Calu3 (cell line): ENCODE data around the gene RTL10. TPM values are rescaled to one million over a fixed set of nuclear protein-coding genes. Genes with fewer than 3 reads are reported as not detected.

Experiments
- BruUV-seq: library from RNA; stranded (reverse); fragments of 400-500 nt; replicated peaks from 2 replicates; lab custom pipeline; 2021; lab: Mats Ljungman, UMichigan
- CTCF ChIA-PET: fragments of 300-600 bp; sonication (Branson Sonifier 250); formaldehyde crosslinking; loops from one replicate; lab custom pipeline; 2022; ENCODE audit warnings: antibody characterized with exemption; lab: Charles Lee
- DNase-seq: peaks from one replicate; pipeline ENCODE4 v3.0.0; 2022
- H3K27ac Mint-ChIP-seq: one replicate; pipeline ENCODE4 v1.8.0; 2022; ENCODE audit warnings: mixed read lengths; ENCODE audit not compliant: unreplicated experiment
- H3K27me3 Mint-ChIP-seq: one replicate; pipeline ENCODE4 v1.8.0; 2022; ENCODE audit warnings: mixed read lengths; ENCODE audit not compliant: unreplicated experiment
- H3K36me3 Mint-ChIP-seq: one replicate; pipeline ENCODE4 v1.8.0; 2022; ENCODE audit warnings: mild to moderate bottlenecking, moderate library complexity, mixed read lengths; ENCODE audit not compliant: insufficient read depth, unreplicated experiment
- H3K4me1 Mint-ChIP-seq: one replicate; pipeline ENCODE4 v1.8.0; 2022; ENCODE audit warnings: mild to moderate bottlenecking, low read depth, mixed read lengths; ENCODE audit not compliant: unreplicated experiment
- H3K4me3 Mint-ChIP-seq: one replicate; pipeline ENCODE4 v1.8.0; 2022; ENCODE audit warnings: mild to moderate bottlenecking, low read depth, moderate library complexity, mixed read lengths; ENCODE audit not compliant: unreplicated experiment
- H3K9me3 Mint-ChIP-seq: one replicate; pipeline ENCODE4 v1.8.0; 2022; ENCODE audit warnings: low read depth, mixed read lengths; ENCODE audit not compliant: unreplicated experiment
- intact Hi-C: fragments of 100-400 bp; cut with micrococcal nuclease; formaldehyde crosslinking; loops from one replicate; pipeline ENCODE4 v1.10.0; 2022; ENCODE audit not compliant: unreplicated experiment
- total RNA-seq: library from RNA; stranded (reverse); gene quantifications from 2 replicates; pipeline ENCODE4 v1.2.3, GENCODE V29; 2022
- TF ChIP-seq, protein P1 (sequence below): fragments of 200-600 bp; IDR thresholded peaks from one replicate; pipeline ENCODE4 v1.8.0; 2022; ENCODE audit warnings: antibody characterized with exemption; ENCODE audit not compliant: unreplicated experiment

Gene RTL10
- total RNA-seq, 1 experiment from 2014 or later = 26.2 TPM

DNA sequence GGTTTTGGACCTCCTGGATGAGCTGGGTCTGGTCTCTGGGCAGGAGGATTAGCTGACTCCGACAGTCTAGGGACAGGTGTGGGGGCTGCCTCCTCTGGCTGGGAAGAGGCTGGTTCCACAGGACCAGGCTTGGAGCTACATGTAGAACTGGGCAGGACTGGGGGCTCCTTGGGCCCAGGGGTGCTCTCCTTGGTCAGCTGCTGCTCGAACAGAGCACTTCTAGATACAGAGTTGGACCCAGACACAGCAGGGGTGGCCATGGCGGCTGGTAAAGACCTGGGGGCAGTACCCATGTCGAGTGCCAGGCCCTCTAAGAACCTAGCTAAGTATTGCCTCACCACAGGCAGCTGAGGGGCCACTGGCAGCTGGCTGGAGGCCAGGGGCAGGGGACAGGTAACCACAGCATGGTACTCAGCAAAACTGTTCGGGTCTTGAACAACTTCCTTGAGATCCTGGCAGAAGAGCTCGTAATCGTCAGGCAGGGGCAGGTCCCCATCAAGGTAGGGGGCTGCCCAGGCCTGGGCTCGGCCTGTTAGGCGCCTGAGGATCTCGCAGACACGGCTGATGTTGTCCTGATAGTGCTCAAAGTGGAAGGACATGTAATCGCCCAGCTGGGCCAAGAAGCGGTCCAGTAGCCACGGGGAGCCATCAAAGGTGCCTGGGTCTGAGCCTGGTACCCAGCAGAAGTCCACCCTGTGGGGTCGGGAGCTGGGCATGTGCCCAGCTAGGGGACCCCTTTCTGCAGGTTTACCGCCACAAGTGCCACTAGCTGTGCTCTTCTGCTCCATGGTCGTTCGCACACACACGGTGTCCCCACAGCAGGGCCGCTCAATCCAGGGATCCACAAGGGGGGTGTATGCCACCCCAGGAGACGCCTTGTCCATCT lies 3.1 kb downstream of the RTL10 start:
- H3K27me3 Mint-ChIP-seq = no peaks in the 10 kb centered on the region
- H3K4me3 Mint-ChIP-seq = no peak overlapping the region
- intact Hi-C loops = no loop called here
- TF ChIP-seq, protein P1, sequence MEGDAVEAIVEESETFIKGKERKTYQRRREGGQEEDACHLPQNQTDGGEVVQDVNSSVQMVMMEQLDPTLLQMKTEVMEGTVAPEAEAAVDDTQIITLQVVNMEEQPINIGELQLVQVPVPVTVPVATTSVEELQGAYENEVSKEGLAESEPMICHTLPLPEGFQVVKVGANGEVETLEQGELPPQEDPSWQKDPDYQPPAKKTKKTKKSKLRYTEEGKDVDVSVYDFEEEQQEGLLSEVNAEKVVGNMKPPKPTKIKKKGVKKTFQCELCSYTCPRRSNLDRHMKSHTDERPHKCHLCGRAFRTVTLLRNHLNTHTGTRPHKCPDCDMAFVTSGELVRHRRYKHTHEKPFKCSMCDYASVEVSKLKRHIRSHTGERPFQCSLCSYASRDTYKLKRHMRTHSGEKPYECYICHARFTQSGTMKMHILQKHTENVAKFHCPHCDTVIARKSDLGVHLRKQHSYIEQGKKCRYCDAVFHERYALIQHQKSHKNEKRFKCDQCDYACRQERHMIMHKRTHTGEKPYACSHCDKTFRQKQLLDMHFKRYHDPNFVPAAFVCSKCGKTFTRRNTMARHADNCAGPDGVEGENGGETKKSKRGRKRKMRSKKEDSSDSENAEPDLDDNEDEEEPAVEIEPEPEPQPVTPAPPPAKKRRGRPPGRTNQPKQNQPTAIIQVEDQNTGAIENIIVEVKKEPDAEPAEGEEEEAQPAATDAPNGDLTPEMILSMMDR = no peak
- no peak for DNase-seq
- CTCF ChIA-PET = interaction anchor here (1.6 kb wide), 1 partner anchor 59 kb away, joined by 6 read pairs; no protein-coding TSS in a partner anchor
- H3K9me3 Mint-ChIP-seq = no peaks in the 10 kb centered on the region
- H3K36me3 Mint-ChIP-seq = peaks cover 68% of the 10 kb centered on the region
- H3K27ac Mint-ChIP-seq = no peak overlapping the region
- BruUV-seq = TSS peak; percentile 1
- peaks cover 63% of the 10 kb centered on the region for H3K4me1 Mint-ChIP-seq

DNA sequence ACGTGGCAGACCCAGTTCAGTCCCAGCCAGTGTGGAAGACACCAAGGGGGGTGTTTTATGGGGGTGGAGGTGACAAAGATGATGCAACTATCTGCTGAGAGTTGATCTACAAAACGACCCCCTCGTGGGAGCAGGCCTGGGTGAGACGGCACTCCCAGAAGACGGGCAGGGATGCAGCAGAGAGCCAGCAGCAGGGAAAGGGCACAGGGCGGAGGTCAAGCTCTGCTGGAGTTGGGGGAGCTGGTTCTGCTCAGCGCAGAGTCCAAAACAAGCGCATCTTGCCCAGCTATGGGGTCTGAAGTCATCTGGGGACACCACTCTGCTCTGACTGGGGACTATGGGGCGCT lies 3.9 kb downstream of the RTL10 start:
- TF ChIP-seq, protein P1 = no peak
- Mint-ChIP-seq H3K4me3 (peak overlapping the region; percentile 61), H3K27ac (peak overlapping the region; percentile 84)

DNA sequence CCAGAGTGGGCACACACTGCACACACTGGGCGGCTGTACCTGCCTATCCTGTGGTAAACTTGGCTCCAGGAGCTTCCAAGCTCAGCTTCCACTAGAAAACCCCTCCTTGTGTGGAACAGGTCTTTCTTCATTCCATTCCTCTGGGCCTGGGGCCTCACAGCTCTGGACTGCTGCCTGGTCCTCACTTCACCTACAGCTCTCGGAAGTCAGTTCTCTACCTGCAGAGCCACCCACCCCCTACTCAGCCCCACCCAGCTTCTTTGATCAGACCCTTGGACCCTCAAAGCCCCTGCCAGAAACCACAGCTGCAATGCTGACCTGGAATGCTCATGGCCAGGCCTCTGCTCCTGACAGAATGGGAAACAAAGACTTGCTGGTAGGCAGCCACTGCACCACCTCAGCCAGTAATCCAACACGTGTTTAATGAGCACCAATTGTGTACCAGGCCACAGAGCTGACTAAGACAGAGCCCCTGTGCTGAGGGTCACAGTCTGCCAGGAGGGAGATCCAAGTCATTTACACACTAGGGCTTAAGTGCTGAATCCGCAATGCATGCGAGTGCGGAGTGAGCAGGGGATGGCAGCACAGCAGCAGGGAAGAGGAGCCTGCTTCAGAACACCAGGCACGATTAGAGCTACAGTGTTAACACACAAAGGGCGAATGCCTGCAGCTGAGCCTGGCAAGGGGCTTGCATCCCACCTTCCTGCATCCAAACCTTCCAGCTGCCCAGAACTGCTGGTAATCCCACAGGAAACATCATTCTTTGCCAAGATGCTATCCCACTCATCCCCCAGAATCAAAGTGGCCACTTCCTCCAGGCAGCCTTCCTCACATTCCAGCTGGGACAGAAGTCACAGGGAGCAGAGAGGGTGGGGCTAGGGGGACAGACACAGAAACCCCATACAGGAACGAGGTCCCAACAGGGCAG lies 4.6 kb downstream of the RTL10 start:
- Mint-ChIP-seq H3K4me3 (peak overlapping the region; percentile 61), H3K27ac (peak overlapping the region; percentile 84), H3K27me3 (no peaks in the 10 kb centered on the region), H3K9me3 (no peaks in the 10 kb centered on the region), H3K4me1 (peaks cover 57% of the 10 kb centered on the region), H3K36me3 (peaks cover 59% of the 10 kb centered on the region)
- intact Hi-C loops = no loop called here
- peak; percentile 84 for DNase-seq
- BruUV-seq = no TSS peak
- CTCF ChIA-PET = interaction anchor here (1.0 to 1.6 kb wide), 5 partner anchors 30 to 120 kb away, joined by 3 to 6 read pairs (median 5); no protein-coding TSS in a partner anchor
- TF ChIP-seq, protein P1 = no peak

More for the DNA sequence above, 3.9 kb downstream of the RTL10 start:
- no peak for DNase-seq
- H3K27me3 Mint-ChIP-seq = no peaks in the 10 kb centered on the region
- no TSS peak for BruUV-seq
- CTCF ChIA-PET = interaction anchor here (1.5 to 1.6 kb wide), 2 partner anchors 59 to 94 kb away, joined by 5 to 6 read pairs; no protein-coding TSS in a partner anchor
- intact Hi-C loops = no loop called here
- peaks cover 63% of the 10 kb centered on the region for H3K36me3 Mint-ChIP-seq
- H3K9me3 Mint-ChIP-seq = no peaks in the 10 kb centered on the region
- peaks cover 58% of the 10 kb centered on the region for H3K4me1 Mint-ChIP-seq
